COLO668 (cell line): Measurements from ENCODE around the gene SMPDL3B.
A peak's percentile ranks its signal among the peaks of the same experiment; 100 is the strongest.
"Not testable (repeated sequence)": the region's sequence is repeated elsewhere in the genome, so short reads cannot be mapped to it uniquely, and the experiment has no call there.

ENCODE experiments used
- DNase-seq: peaks from one replicate; lab custom pipeline; 2025; ENCODE audit not compliant: unreplicated experiment; lab: John Stamatoyannopoulos, UW

SMPDL3B gene

DNA sequence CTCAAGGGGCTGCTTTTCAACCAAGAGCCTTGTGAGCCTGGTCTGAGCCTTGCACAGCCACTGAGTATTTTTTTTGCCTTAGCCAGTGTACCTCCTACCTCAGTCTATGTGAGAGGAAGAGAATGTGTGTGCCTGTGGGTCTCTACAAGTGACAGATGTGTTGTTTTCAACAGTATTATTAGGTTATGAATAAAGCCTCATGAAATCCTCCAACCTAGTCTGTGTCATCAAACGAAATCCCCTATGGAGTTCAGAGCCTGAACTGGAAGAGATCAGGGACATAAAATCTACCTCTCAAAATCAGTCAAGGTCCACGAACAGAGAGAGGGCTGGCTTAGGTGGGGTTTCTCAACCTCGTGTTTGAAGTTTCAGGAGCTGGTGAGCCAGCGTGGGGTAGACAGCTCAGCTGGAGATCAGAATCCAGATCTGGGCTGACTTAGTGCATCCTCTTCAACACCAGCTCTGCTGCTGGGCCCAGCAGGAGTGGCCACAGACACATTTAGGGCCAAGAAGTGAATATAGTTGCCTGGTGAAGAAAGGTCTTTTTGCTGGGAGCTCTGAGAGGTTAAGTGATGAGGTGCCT, 33.2 kb downstream of the SMPDL3B start:
- no peak for DNase-seq

GRCh38 chr1:27968692-27969091, 33.9 kb downstream of the SMPDL3B start:
- DNase-seq = no peak

DNA sequence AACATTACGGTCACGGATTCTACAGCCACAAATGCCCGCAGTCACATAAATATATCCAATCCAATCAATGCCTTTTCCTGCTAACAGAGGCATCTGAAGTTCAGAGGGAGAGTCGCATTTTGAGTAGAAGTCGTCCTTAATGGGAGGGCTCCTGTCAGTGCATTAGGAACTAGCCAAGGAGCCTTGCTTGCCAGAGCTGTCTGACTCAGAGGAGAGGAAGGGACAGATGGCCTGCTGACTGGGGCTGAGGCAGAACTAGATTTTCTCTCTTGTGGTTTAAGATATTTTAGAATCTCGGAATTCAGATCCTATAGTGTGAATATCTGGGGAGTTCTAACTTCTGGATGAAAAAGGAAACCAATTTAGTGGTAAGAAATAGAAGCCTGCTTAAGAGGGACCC, 35.6 kb downstream of the SMPDL3B start:
- no peak for DNase-seq

DNA sequence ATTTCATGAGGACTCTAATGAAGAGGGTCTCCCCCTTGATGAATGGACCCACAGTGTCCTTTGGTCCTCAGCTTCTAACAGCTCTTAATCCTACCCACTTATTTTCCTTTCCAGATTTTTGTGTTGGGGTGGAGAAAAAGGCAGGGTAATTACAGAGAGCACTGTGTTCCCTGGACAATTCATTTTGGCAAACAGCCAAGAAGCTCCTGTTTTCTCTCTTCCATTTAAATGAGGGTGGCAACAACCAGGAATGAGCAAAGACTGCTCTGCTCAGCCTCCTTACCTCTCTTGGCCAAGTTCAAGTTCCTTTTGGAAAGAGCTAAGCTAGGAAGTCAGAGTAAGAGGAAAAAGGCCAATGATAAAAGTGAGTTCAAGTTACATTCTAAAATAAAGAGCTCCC, 36.9 kb downstream of the SMPDL3B start:
- peak; percentile 28 for DNase-seq

DNA sequence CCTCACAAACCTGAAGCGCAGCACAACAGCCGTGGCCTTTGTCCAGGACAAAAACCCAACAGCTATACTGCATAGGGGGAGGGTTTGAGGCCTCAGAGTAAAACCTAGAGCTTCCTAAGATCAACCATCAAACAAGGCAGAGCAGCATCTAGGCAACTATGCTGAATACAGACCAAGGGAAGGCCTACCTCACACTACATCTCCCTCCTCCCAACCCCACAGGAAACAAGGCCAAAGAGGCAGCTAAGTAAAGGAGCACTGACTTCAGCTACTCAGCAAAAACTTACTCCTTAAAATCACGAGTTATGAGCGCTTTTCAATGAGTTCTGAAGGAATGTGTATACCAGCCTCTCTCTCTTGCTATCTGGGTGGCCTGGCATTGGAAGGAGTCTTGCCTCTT, 37.3 kb downstream of the SMPDL3B start:
- DNase-seq = no peak

DNA sequence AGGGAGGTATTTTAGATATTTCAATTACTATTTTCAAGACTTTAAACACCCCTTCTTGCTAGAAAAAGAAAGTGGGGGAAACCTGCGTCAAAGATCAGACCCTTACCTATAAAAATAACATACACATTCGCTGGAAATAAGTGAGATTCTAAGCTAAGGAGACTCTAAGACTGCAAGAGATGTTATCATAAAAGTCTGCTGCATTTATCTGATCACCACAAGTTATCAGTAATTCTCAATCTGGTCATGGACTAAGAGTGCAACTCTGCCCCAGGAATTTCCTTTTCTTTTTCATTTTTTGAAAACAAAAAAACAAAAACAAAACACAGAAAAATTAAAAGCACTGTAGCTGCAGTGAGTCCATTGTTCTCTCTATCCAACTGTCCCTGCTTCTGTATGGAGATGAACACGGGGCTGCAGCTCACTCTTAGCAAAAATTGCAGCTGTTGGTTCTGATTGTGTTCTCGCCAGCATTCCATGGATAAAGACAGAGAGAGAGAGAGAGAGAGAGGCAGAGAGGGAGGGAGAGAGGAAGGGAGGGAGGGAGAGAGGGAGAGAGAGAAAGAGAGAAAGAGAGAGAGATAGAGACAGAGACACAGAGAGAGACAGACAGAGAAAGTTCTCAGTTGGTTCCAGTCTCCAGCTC, 39.1 kb downstream of the SMPDL3B start:
- no peak for DNase-seq

- DNase-seq = no peak
These were observed 39.6 kb downstream of the SMPDL3B start for GRCh38 chr1:27974417-27974781.

DNA sequence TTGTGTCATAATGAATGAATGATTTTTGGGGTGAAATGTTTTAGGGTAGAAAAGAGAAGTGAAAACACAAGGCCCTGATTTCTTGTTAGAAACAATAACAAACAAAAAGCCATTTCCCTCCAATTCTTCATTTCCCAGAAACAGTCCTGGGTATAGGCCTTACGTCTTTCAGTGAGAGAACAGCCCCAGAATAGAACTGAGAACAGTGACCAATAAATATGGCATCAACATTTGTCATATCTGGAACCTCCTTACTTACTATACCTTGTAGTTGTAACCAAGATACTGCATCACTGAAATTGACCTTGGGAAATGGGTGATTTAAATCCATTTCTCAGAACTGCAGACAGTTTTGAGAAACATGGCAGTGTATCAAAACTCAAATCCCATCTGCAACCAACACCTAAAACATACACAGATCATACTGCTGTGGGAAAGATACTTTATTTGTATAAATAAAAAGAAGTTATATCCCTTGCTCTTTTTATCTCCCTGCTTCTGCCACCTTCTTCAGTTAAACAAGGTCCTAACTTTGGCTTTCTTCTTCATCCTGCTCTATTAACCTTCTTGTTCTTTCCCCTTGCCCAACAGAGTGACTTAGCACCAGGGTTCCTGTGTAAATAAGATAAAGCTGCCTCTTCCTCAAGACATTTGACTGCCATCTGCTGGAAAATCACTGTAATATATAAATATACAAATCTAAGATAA, 44.5 kb downstream of the SMPDL3B start:
- no peak for DNase-seq

DNA sequence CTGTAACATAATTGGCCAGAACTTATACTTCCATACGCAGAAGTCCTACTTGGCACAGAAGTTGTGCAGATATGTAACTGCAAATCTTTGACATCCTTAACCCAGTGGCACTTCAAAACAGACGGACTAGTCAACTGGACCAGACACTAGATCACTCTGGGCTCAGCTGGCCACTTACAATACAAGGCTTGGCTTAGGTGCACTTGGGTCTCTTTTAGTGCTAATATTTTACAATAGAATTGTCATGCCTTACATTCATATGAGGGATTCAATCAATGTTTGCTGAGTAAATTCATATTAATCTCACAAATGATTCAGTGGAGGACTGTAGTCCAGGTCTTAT, 45.0 kb downstream of the SMPDL3B start:
- DNase-seq = no peak

GRCh38 chr1:27980216-27980845, 45.5 kb downstream of the SMPDL3B start:
- DNase-seq = no peak

GRCh38 chr1:27981145-27981544, 46.3 kb downstream of the SMPDL3B start:
- no peak for DNase-seq

DNA sequence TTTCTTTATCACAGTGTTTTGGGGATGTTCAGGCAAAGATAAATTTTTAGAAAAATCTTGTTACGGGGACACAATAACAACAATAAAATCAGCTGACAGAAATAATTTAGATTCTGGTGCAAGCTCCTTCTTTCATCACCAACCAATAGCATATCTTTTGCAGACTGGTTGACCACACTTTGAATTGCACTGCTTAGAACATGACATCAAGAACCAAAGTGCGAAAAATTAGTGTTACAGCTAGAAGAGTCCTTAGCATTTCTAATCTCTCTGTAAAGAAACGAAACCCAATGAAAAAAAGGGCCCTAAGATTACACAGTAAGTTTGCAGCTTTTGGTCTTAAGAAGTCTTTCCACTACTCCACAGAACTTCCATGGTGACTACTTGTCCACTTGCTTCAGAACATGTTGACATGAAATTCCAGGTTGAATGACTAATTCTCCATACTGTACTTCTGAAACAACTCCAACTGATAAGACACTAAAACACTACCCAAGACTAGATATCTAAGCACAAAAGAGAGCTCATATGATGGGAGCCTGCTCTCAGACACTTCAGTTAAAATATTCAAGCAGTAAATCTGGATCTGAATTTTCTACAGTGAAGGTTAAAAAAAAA, 56.2 kb downstream of the SMPDL3B start:
- no peak for DNase-seq

DNA sequence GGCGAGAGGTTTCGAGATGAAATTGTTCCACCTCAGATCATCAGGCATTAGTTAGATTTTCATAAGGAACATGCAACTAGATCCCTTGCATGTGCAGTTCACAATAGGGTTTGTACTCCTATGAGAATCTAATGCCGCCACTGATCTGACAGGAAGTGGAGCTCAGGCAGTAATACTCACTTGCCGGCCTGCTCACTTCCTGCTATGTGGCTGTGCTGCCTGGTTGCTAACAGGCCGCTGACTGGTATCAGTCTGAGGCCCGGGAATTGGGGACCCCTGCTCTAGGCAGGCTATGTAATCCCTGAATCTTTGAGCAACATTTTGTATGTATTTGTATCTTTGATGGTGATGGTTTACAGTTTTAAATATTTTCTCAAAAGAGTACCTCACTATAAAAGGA, 57.5 kb downstream of the SMPDL3B start:
- DNase-seq = no peak

GRCh38 chr1:27993241-27993640, 58.4 kb downstream of the SMPDL3B start:
- no peak for DNase-seq

DNA sequence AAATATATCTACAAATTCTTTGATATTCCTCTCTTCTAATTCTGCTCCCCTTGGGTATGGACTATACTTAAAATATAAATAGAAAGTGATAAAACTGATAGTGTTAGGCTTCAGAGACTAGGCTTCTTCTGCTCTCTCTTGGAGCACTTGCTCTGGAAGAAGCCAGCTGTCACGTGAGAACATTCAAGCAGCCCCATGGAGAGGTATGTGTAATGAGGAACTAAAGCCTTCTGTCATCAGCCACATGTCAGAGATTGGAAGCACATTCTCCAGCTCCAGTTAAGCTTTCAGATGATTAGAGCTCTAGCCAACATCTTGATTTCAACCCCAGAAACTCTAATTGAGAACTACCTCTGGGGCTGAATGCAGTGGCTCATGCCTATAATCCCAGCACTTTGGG, 59.3 kb downstream of the SMPDL3B start:
- DNase-seq = no peak

DNA sequence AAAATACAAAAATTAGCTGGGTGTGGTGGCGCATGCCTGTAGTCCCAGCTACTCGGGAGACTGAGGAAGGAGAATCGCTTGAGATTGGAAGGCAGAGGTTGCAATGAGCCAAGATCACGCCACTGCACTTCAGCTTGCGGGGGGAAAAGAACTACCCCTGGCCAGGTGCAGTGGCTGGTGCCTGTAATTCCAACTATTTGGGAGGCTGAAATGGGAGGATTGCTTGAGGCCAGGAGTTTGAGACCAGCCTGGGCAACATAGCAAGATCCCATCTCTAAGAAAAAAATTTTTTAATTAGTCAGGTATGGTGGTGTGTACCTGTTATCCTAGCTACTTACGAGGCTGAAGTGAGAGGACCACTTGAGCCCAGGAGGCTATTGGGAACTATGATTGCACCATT, 59.7 kb downstream of the SMPDL3B start:
- not testable (repeated sequence) for DNase-seq

DNA sequence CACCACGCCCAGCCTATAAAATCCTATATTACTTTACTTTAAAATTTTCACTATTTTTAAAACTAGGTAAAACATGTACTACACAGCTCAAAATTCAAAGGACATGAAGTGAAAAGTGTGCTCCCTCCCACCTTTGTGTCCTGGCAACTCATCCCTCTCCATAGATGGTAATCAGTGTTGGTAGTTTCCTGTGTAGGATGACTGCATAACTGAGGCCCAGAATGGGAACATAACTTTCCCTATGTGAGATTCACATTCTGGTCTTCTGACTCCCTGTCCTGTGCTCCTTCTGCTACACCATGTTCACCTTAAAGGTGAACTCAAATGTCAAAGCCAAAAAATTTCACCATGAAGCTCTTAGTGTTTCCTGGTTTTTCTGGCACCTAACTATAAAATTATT, 64.3 kb downstream of the SMPDL3B start:
- no peak for DNase-seq

DNA sequence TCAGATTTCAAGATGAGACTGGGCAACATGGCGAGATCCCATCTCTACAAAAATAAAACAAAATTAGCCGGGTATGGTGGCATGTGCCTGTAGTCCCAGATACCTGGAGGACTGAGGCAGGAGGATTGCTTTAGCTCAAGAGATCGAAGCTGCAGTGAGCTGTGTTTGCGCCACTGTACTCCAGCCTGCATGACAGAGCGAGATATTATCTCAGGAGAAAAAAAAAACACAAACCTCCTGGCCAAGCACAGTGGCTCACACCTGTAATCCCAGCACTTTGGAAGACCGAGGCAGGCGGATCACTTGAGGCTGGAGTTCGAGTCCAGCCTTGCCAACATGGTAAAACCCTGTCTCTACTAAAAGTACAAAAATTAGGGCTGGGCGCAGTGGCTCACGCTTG, 67.8 kb downstream of the SMPDL3B start:
- no peak for DNase-seq

GRCh38 chr1:28003117-28003516, 68.3 kb downstream of the SMPDL3B start:
- DNase-seq = not testable (repeated sequence)
